ENCODE data around the gene ZFYVE28.
"Not testable (repeated sequence)": the region's sequence is repeated elsewhere in the genome, so short reads cannot be mapped to it uniquely, and the experiment has no call there.

The ZFYVE28 gene

DNA sequence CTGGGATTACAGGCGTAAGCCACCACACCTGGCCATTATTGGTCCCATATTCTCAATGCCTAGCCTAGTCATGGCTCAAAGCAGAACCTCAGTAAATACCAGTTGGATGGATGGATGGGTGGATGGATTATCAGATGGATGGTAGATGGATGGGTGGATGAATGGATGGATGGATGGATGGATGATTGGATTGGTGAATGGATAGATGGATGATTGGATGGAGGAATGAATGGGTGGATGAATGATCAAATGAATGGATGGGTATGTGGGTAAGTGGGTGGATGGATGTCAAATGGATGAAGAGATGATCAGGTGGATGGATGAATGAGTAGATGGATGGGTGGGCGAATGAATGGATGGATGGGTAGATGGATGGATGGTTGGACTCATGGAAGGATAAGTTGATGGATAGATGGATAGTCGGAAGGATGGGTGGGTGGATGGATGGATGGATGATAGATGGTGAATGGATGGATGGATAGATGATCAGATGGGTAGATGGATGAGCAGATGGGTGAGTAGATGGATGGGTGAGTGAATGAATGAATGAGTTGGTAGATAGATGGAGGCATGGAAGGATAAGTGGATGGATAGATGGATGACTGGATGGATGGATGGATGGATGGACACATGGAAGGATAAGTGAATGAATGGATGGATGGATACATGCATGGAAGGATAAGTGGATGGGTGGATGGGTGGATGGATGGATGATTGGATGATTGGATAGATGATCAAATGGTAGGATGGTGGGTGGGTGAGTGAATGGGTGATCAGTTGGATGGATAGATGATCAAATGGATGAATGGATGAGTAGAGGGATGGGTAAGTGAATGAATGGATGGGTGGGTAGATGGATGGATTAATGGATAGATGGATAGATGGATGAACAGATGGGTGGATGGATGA is 28.5 kb upstream of the ZFYVE28 start:
- H3K4me3 ChIP-seq (ENCODE audit: low read depth, low read length) = no peak overlapping the region

DNA sequence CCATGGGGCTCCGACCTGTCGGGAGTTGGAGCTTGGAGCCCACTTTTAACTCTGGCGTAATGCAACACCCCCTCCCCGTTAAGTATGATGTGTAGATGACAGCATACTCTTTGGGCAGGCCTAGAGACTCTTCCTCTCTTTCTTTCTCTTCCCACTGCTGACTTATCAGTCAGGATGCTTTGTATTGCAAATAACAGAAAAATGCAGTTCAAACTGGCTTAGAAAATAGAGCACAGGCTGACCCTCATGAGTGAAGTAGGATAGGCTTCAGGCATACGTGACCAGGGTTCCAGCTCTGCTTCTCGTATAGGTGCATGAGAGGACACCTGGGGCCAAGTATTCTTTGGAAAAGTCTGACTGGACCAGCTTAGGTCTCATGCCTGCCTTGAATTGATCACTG is 27.1 kb upstream of the ZFYVE28 start:
- no peak overlapping the region for H3K4me3 ChIP-seq (ENCODE audit: low read depth, low read length)

DNA sequence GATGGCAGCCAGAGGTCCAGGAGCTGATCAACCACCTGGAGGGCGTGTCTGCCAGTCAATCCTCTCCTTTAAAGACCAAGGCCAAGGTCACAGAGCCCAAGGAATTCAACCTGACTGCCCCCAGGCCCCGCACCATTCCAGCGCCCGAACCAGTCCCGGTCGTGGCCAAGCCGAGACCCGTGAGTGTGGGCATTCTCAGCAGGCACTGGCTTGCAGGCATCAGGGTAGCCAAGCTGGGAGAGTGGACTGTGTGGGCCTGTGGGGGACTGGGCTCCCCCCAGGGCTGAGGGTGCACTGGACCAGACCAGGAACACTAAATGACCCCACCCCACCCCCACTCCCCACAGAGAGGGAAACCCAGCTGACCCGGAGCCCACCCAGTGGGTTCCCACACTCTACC is 26.7 kb upstream of the ZFYVE28 start:
- no peak overlapping the region for H3K4me3 ChIP-seq (ENCODE audit: low read depth, low read length)

DNA sequence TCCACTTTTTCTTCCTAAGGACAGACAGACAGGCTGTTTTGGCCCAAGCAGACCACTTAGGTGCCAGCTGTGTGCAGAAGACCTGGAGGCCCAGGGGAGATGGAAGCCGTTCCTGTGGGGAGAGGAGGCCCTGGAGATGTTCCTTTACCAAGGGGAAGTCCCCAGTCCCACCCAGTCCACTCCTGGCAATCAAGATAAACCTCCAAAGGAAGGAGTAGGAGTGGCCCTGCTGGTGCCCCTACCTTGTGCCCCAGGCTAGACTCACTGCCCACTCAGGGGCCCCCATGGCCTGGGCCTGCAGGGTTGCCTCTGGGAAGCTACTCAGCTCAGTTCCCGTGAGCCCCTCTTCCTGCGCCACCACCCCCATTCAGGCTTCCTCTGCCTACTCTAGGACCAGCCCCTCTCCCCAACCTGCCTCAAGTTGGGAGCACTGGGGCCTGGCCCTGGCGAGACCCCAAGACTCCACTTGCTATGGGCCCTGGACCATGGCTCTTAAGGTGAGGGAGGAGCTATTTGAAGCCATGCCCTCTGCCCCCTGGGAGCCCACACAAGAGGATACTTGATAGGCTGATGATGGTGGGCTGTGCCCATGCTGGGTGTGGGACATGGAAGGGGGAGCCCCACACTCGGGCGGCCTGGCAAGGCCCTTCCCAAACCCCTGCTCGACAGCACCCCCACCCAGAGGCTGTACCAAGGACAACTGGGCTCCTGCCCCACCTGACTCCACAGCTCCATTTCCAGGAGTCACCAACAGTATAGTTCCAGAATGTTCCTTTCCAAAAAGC is 25.7 kb upstream of the ZFYVE28 start:
- no peak overlapping the region for H3K4me3 ChIP-seq (ENCODE audit: low read depth, low read length)

DNA sequence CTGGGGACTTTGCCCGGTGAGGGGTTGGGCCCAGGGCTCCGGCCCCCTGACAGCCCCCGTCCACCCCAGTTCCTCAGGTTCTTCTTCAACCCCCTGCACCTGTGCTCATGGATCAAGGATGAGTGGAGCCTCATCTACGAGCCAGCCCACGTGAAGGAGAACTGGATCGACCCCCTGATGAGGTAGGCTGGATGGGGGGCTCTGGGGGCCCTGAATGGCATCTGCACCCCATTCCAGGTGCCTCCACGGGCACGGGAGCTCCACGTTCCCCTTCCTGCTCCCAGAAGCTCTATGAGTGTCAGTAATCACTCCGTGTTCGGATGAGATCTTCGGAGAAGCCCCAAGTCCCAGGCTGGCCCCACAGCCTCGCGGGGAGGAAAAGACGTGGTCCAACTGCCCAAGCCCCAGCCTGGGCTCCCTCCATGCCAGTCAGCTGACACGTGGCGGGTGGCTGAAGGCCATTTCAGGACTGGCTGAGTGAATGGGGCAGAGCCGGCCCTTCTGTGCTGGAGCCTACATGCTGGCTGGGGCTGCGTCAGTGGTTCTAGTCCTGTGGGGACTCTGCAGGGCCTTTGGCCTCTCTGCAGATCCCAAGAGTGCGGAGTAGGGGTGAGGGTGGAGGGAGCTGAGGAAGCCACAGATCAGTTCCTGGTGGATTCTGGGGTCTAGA is 24.8 kb upstream of the ZFYVE28 start:
- no peak overlapping the region for H3K4me3 ChIP-seq (ENCODE audit: low read depth, low read length)

GRCh38 chr4:2442175-2442993 is 23.9 kb upstream of the ZFYVE28 start:
- H3K4me3 ChIP-seq (ENCODE audit: low read depth, low read length) = no peak overlapping the region

DNA sequence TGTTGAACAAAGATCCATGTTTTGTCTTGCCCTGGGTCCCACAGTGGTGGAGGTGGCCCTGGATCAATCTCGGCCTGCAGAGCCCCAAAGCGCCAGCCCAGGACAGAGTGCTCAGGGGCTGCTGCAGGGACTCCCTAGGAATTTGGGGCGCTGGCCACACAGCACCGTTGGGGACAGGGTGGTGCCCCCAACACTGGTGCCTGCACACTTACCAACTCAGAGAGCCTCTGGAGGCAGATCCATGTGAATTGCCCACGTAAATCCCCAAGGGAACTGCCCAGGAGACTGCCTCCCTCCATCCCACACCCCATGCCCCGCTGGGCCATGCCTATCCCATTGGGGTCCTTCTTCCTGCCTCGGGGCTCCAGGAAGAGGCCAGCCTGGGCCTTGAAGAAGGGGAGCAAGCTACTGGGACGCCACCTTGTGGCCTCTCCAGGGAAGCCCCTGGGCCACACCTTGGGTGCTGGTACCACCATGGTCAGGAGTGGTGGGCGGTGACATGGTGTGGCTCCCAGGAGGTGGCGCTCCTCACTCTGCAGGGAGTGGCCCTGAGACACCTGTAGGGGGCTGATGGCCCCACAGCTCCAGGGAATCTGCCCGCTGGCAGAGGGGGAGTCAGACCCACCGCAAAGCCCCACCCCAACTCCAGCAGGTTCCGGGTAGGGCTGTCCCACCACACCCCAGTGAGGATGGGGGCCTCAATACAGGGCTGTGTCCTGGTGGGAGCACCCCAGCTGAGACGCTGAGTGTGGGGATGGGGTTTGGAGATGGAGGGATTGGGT is 23.1 kb upstream of the ZFYVE28 start:
- H3K4me3 ChIP-seq (ENCODE audit: low read depth, low read length) = no peak overlapping the region

DNA sequence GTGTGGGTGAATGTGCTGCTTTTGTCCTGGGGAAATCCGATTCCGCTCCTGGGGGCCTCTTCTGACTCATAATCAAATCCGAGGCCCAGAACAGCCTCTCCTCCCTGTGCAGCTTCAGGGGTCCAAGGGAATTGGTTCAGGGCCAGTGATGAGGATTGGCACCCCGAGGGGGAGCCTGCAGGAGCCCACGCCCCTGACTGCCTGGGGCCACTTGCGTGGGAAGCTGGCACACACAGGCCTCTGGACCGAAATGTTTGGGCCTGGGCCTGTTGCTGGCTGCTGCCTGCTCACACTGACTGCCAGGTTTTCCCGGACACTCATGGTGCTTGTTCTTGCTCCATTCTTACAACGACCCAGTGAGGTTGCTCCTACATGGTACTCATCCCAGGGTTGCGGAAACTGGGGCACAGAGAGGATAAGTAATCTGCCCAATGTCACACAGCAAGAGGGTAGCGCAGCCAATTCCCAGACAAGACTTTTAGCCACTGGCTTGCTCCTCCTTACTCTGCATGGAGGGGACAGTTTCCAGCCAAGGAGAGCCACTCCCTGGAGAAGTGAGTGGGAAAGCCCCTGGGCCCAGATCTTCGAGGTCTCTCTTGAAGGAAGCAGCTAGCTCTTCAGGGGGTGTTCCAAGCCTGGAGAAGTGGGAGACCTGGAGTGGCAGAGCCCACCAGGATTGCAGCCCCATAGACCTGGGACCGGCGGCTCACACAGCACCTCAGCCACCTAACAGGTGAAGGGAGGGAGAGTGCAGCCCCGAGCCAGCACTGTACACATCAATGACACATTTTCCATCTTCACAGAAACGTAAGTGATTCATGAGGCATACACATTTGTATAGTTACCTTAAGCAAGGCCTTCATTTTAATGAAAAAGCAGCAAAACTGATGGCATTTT is 20.6 kb upstream of the ZFYVE28 start:
- H3K4me3 ChIP-seq (ENCODE audit: low read depth, low read length) = no peak overlapping the region

GRCh38 chr4:2437475-2438215 is 19.2 kb upstream of the ZFYVE28 start:
- no peak overlapping the region for H3K4me3 ChIP-seq (ENCODE audit: low read depth, low read length)

DNA sequence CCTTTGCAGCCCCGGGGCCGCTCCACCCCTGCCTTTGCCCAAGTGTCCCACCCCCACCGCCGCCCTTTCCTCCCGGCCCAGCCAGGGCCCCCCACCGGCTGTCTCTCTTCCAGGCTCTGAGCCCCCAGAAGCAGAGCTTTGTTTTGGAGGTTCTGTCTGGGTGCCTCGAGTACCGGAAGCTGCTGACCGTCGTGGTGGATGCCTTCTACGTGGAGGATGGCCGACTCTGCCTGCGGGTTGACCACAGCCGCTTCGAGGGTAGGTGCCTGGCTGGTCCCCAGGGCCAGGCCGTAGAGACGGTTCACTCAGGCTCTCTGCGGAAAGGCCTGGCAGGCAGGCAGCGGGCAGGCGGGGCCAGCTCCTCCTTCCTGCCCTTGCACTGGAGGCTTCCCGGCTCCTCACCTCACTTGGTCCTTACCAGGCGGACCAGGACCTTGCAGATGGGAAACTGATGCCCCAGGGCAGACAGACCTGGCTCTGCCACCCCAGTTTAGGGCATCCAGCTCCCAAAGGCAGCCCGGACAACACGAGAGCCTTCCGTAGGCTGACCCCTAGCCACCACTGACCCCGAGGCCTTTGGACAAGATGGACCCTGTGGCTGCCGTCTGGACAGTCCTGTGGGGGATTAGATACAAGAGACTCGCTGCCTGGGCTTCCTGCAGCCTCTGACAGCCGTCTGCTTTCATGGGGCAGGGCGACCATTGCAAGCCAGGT is 18.5 kb upstream of the ZFYVE28 start:
- H3K4me3 ChIP-seq (ENCODE audit: low read depth, low read length) = no peak overlapping the region

DNA sequence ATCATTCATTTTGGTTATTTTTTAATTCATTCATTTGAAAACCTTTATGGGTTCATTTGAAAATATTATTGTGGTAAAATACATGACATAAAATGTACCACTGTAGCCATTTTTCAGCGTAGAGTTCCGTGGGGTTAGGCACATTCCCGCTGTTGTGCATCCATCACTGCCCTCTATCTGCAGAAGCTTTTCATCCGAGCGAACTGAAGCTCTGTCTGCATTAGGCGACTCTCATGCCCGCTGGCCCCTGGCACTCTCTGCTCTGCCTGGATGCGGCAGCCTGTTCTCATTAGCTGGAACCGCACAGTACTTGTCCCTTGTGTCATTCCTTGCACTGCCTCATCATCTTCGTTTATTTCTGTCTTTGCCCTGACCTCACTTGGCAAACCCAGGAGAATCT is 17.9 kb upstream of the ZFYVE28 start:
- no peak overlapping the region for H3K4me3 ChIP-seq (ENCODE audit: low read depth, low read length)

DNA sequence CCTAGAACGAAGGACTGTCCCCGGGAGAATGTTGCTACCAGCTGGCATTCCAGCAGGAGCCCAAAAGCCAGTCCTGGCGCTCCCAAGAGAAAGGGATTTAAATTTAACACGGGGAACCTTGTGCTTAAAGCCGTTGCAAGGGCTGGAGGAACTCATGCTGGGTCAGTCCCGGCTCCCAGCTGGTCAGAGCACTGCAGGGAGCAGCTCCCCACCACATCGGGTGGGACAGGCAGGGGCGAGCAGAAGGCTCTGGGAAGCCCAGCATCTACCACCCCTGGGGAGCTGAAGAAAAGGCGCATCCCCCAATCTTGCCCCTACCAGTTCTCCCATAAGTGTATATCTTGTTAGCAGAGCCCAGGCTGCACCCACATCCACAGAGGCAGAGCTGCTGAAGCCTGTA is 16.0 kb upstream of the ZFYVE28 start:
- H3K4me3 ChIP-seq (ENCODE audit: low read depth, low read length) = no peak overlapping the region

DNA sequence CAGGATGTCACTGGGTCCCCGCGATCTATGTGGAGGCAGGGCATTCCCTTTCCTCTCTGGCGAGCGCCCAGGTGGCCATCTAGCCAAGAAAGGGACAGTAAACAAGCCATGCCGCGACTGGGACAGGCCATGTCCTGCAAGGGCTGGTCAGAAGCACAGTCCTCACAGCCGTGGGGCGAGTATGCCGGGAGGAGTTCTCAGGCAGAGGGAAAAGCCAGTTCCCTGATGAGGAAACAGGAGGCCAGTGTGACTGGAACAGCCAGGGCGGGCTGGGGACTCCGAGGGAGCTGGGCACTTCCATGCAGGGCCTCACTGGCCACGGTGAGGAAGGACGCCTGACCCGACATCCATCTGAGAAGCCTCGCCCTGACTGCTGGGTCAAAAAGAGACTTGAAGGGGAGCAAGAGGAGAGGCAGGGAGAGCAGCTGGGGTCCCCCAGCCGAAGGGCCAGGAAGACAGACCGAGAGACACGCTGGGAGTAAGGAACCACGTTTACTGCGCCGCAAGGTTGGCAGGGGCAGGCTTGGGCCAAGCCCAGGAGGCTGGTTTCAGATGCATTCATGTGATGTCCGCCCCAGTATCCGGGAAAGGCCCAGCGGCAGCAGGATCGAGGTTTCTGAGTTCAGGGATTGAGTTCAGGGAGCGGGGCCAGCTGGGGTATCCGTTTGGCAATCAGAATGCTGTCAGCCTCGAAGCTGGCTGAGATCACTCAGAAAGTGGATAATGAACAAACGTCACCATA is 15.3 kb upstream of the ZFYVE28 start:
- H3K4me3 ChIP-seq (ENCODE audit: low read depth, low read length) = no peak overlapping the region

- H3K4me3 ChIP-seq (ENCODE audit: low read depth, low read length) = no peak overlapping the region
Measured at GRCh38 chr4:2432991-2433530, 14.6 kb upstream of the ZFYVE28 start.

- no peak overlapping the region for H3K4me3 ChIP-seq (ENCODE audit: low read depth, low read length)
Measured at GRCh38 chr4:2432004-2432403, 13.6 kb upstream of the ZFYVE28 start.

- not testable (repeated sequence) for H3K4me3 ChIP-seq (ENCODE audit: low read depth, low read length)
Measured at GRCh38 chr4:2429945-2430757, 11.7 kb upstream of the ZFYVE28 start.
